Lower leg skin (tissue), 3 donors: ENCODE measurements around the gene G2E3.

Experiments
- CTCF ChIP-seq, 3 donors: fragments of 450-650 bp; IDR thresholded peaks; one replicate each; pipeline ENCODE4 v1.5.1; 2016; ENCODE audit warnings: antibody characterized with exemption in 3 of 3, mild to moderate bottlenecking in 3 of 3, moderate library complexity in 2 of 3
- POLR2A ChIP-seq, 2 donors: fragments of 450-650 bp; IDR thresholded peaks; one replicate each; pipeline ENCODE4 v1.6.1; 2016 to 2017; ENCODE audit warnings: antibody characterized with exemption in 2 of 2, mild to moderate bottlenecking in 1 of 2, moderate library complexity in 1 of 2

- no peak for TF ChIP-seq CTCF (IDR thresholded peaks at IDR 0.05)
- no peak for TF ChIP-seq POLR2A (IDR thresholded peaks at IDR 0.05)
These were observed 62.5 kb downstream of the G2E3 start for GRCh38 chr14:30621354-30621939.
